HL-60/S4 treated with retinoic acid at 250 ng/mL for 4 days and 3 days (cell line): ENCODE results near the gene MST1R.

Experiments used
- in situ Hi-C: fragments of 300-500 bp; cut with MboI; formaldehyde crosslinking; loops from 2 replicates; pipeline ENCODE4 v1.7.0; 2022; ENCODE audit warnings: low sequenced_read_pairs

Gene MST1R

GRCh38 chr3:49879721-49880120 is 24.0 kb downstream of the MST1R start:
- in situ Hi-C loops = no loop called here

- in situ Hi-C loops = no loop called here
These were observed 25.0 kb downstream of the MST1R start for GRCh38 chr3:49878686-49879085.

- in situ Hi-C loops = no loop called here
These were observed 26.0 kb downstream of the MST1R start for GRCh38 chr3:49877716-49878115.

GRCh38 chr3:49876567-49876966 is 27.1 kb downstream of the MST1R start:
- in situ Hi-C loops = no loop called here

GRCh38 chr3:49873623-49874022 is 30.1 kb downstream of the MST1R start:
- in situ Hi-C loops = no loop called here

- in situ Hi-C loops = no loop called here
These were observed 30.8 kb downstream of the MST1R start for GRCh38 chr3:49872801-49873281.

GRCh38 chr3:49871531-49872153 is 32.0 kb downstream of the MST1R start:
- in situ Hi-C loops = no loop called here

- in situ Hi-C loops = no loop called here
These were observed 34.0 kb downstream of the MST1R start, which contains the start of gene CAMKV for GRCh38 chr3:49869525-49870126. Gene CAMKV (minus strand): TSS chr3:49869906. CDS start chr3:49862388, 7,518 bp downstream.

GRCh38 chr3:49868862-49869466 is 34.7 kb downstream of the MST1R start:
- in situ Hi-C loops = no loop called here

- in situ Hi-C loops = no loop called here
These were observed 35.8 kb downstream of the MST1R start for GRCh38 chr3:49867871-49868321.

GRCh38 chr3:49867400-49867799 is 36.3 kb downstream of the MST1R start:
- in situ Hi-C loops = no loop called here

GRCh38 chr3:49865198-49865784 is 38.4 kb downstream of the MST1R start:
- in situ Hi-C loops = no loop called here

- in situ Hi-C loops = no loop called here
These were observed 39.2 kb downstream of the MST1R start for GRCh38 chr3:49864505-49864904.

- in situ Hi-C loops = no loop called here
These were observed 43.9 kb downstream of the MST1R start for GRCh38 chr3:49859576-49860305.

GRCh38 chr3:49856181-49857005 is 47.3 kb downstream of the MST1R start, which contains the start of gene TRAIP:
Gene TRAIP (minus strand): TSS chr3:49856564. CDS start chr3:49856453, 111 bp downstream.
- in situ Hi-C loops = no loop called here

- in situ Hi-C loops = no loop called here
These were observed 48.0 kb downstream of the MST1R start for GRCh38 chr3:49855662-49856061.

- in situ Hi-C loops = no loop called here
These were observed 58.0 kb downstream of the MST1R start for GRCh38 chr3:49845694-49846093.

GRCh38 chr3:49844464-49845183 is 59.0 kb downstream of the MST1R start:
- in situ Hi-C loops = no loop called here

GRCh38 chr3:49842843-49843517 is 60.7 kb downstream of the MST1R start:
- in situ Hi-C loops = no loop called here
